Trophoblast cell (in vitro differentiated cells and primary cell): ENCODE measurements around the gene JPH4.
A peak's percentile ranks its signal among the peaks of the same experiment; 100 is the strongest.

Experiments used
- DNase-seq, 2 donors: peaks; one replicate each; pipeline ENCODE4 v3.0.0-alpha.2; 2016
- H2AFZ ChIP-seq: 2 replicates; pipeline ENCODE4 v1.6.1; 2013; ENCODE audit warnings: low read length, moderate library complexity, mild to moderate bottlenecking; ENCODE audit not compliant: insufficient read depth, poor library complexity
- H2AK5ac ChIP-seq: 2 replicates; pipeline ENCODE4 v1.6.1; 2013; ENCODE audit warnings: mild to moderate bottlenecking, low read length
- H2BK120ac ChIP-seq: 2 replicates; pipeline ENCODE4 v1.6.1; 2013; ENCODE audit warnings: low read length, mild to moderate bottlenecking, moderate library complexity; ENCODE audit not compliant: insufficient read depth, poor library complexity
- H2BK12ac ChIP-seq: 2 replicates; pipeline ENCODE4 v1.6.1; 2013; ENCODE audit warnings: mild to moderate bottlenecking, low read length, moderate library complexity
- H2BK5ac ChIP-seq: 2 replicates; pipeline ENCODE4 v1.6.1; 2013; ENCODE audit warnings: low read length, low read depth, moderate library complexity, mild to moderate bottlenecking; ENCODE audit not compliant: poor library complexity
- H3K14ac ChIP-seq: 2 replicates; pipeline ENCODE4 v1.6.1; 2013; ENCODE audit warnings: mild to moderate bottlenecking, low read length
- H3K18ac ChIP-seq: 2 replicates; pipeline ENCODE4 v1.6.1; 2013; ENCODE audit warnings: mild to moderate bottlenecking, low read length
- H3K23ac ChIP-seq: 2 replicates; pipeline ENCODE4 v1.6.1; 2013; ENCODE audit warnings: low read length
- H3K27ac ChIP-seq: 2 replicates; pipeline ENCODE4 v1.5.1; 2013; ENCODE audit warnings: low read depth, mild to moderate bottlenecking, inconsistent platforms, low read length, moderate library complexity
- H3K27me3 ChIP-seq: 2 replicates; pipeline ENCODE4 v1.6.1; 2013; ENCODE audit warnings: inconsistent platforms, mild to moderate bottlenecking, low read length, moderate library complexity; ENCODE audit not compliant: insufficient read depth
- H3K36me3 ChIP-seq, 2 experiments: 1 replicate in 1 of 2; 2 replicates in 1 of 2; pipeline ENCODE4 v1.6.1; 2013; ENCODE audit warnings: low read length in 2 of 2, mild to moderate bottlenecking in 2 of 2, moderate library complexity in 1 of 2; ENCODE audit not compliant: insufficient read depth in 2 of 2, control insufficient read depth in 1 of 2
- H3K4ac ChIP-seq: 2 replicates; pipeline ENCODE4 v1.6.1; 2013; ENCODE audit warnings: low read depth, mild to moderate bottlenecking, low read length, moderate library complexity
- H3K4me1 ChIP-seq, 2 experiments: 1 replicate in 1 of 2; 2 replicates in 1 of 2; pipeline ENCODE4 v1.6.1; 2013; ENCODE audit warnings: low read length in 2 of 2, mild to moderate bottlenecking in 2 of 2, moderate library complexity in 1 of 2; ENCODE audit not compliant: insufficient read depth in 2 of 2, control insufficient read depth in 1 of 2
- H3K4me2 ChIP-seq: 2 replicates; pipeline ENCODE4 v1.6.1; 2013; ENCODE audit warnings: inconsistent platforms, mild to moderate bottlenecking, low read length, moderate library complexity
- H3K4me3 ChIP-seq: 2 replicates; pipeline ENCODE4 v1.5.1; 2013; ENCODE audit warnings: mild to moderate bottlenecking, low read depth, low read length, inconsistent platforms
- H3K79me1 ChIP-seq: one replicate; pipeline ENCODE4 v1.6.1; 2013; ENCODE audit warnings: low read length
- H3K79me2 ChIP-seq: 2 replicates; pipeline ENCODE4 v1.6.1; 2013; ENCODE audit warnings: low read length, mild to moderate bottlenecking; ENCODE audit not compliant: control insufficient read depth, insufficient read depth, poor library complexity
- H3K9ac ChIP-seq: 2 replicates; pipeline ENCODE4 v1.6.1; 2013; ENCODE audit warnings: mild to moderate bottlenecking, low read length
- H3K9me3 ChIP-seq: 2 replicates; pipeline ENCODE4 v1.6.1; 2013; ENCODE audit warnings: low read depth, mild to moderate bottlenecking, control low read depth, inconsistent platforms, low read length; ENCODE audit not compliant: insufficient read depth
- H4K12ac ChIP-seq: 2 replicates; pipeline ENCODE4 v1.6.1; 2013; ENCODE audit warnings: low read depth, mild to moderate bottlenecking, low read length, moderate library complexity
- H4K8ac ChIP-seq: 2 replicates; pipeline ENCODE4 v1.6.1; 2013; ENCODE audit warnings: low read depth, mild to moderate bottlenecking, low read length, moderate library complexity
- H4K91ac ChIP-seq: one replicate; pipeline ENCODE4 v1.6.1; 2013; ENCODE audit warnings: low read depth, mild to moderate bottlenecking, low read length, moderate library complexity
- WGBS: extraction: QIAGEN DNeasy Blood & Tissue Kit; methylation state at CpG from one replicate; pipeline ENCODE4 v1.1.7; 2013; ENCODE audit warnings: missing lambda C conversion rate; ENCODE audit not compliant: insufficient read length, insufficient coverage; ENCODE audit errors: extremely low coverage; 5-methylcytosine and 5-hydroxymethylcytosine counted together

Gene JPH4

GRCh38 chr14:23564181-23564812, 14.3 kb downstream of the JPH4 start:
- H4K91ac ChIP-seq = no peak overlapping the region
- peaks cover 7% of the 10 kb centered on the region for H3K79me1 ChIP-seq
- H2BK120ac ChIP-seq = no peak overlapping the region
- no peak overlapping the region for H2AK5ac ChIP-seq
- no peaks in the 10 kb centered on the region for H3K27me3 ChIP-seq
- no peak overlapping the region for H2AFZ ChIP-seq
- no peak overlapping the region for H3K9ac ChIP-seq
- no peak overlapping the region for H3K23ac ChIP-seq
- peaks cover 5 to 8% of the 10 kb centered on the region in 2 experiments for H3K4me1 ChIP-seq
- no peak overlapping the region for H3K4ac ChIP-seq
- WGBS = no CpG with 5 or more reads among the region's 13 CpGs
- no peak overlapping the region for H3K4me2 ChIP-seq
- H4K12ac ChIP-seq = no peak overlapping the region
- peaks cover 57 to 62% of the 10 kb centered on the region in 2 experiments for H3K36me3 ChIP-seq
- no peak overlapping the region for H2BK5ac ChIP-seq
- no peak overlapping the region for H3K4me3 ChIP-seq
- peaks cover 7% of the 10 kb centered on the region for H3K9me3 ChIP-seq
- H2BK12ac ChIP-seq = no peak overlapping the region
- H3K18ac ChIP-seq = no peak overlapping the region
- H3K14ac ChIP-seq = no peak overlapping the region
- peaks cover 5% of the 10 kb centered on the region for H3K79me2 ChIP-seq
- no peak overlapping the region for H4K8ac ChIP-seq
- no peak overlapping the region for H3K27ac ChIP-seq
- no peak for DNase-seq

GRCh38 chr14:23563473-23564180, 15.0 kb downstream of the JPH4 start:
- Histone ChIP-seq H3K14ac (no peak overlapping the region), H2AFZ (no peak overlapping the region), H3K4me1 (peaks cover 4 to 5% of the 10 kb centered on the region in 2 experiments), H3K18ac (no peak overlapping the region), H4K91ac (no peak overlapping the region), H2BK5ac (no peak overlapping the region), H3K79me1 (peaks cover 7% of the 10 kb centered on the region), H3K4me3 (peak overlapping the region; percentile 10), H3K4me2 (no peak overlapping the region), H3K4ac (no peak overlapping the region), H3K27me3 (no peaks in the 10 kb centered on the region), H3K23ac (no peak overlapping the region), H3K9ac (no peak overlapping the region), H3K9me3 (peaks cover 7% of the 10 kb centered on the region), H4K12ac (no peak overlapping the region), H3K27ac (no peak overlapping the region), H3K36me3 (peaks cover 62 to 68% of the 10 kb centered on the region in 2 experiments), H2AK5ac (no peak overlapping the region), H2BK12ac (no peak overlapping the region), H2BK120ac (no peak overlapping the region), H4K8ac (no peak overlapping the region), H3K79me2 (peaks cover 5% of the 10 kb centered on the region)
- DNase-seq = peak; percentile 40 to 60
- WGBS = no CpG with 5 or more reads among the region's 14 CpGs

DNA sequence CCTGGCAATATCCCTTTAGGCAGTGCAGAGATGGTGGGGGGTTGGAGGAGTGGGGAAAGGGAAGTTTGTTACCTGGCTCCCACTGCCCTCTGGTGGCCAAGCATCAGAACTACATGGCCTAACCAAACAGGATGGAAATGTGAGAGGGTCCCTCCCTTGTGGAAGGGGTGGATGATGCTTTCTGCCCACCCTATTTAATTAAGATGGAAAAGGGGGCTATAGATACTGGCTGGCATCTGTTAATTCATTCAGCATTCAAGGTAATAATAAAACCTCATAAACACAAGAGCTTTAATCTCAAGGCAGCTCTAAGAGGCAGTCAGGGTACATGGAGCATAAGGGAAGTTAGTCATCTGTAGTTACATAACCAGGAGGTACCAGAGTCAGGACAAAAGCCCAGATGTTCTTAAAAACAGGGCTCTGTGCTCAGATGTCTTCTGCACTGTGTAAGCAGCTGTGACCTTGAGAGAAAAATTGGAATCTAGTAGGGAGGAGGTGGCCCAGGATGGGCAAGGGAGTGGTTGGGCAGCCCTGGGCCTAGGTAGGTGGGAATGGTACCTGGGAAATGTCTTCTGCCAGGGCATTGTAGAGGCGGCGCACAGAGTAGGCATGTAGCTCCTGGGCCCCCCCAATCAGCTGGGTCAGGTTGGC, 15.6 kb downstream of the JPH4 start:
- Histone ChIP-seq H4K12ac (no peak overlapping the region), H3K79me1 (peaks cover 7% of the 10 kb centered on the region), H3K9me3 (peaks cover 7% of the 10 kb centered on the region), H3K27ac (no peak overlapping the region), H3K23ac (no peak overlapping the region), H3K4ac (no peak overlapping the region), H3K79me2 (peaks cover 5% of the 10 kb centered on the region), H2AK5ac (no peak overlapping the region), H3K4me2 (no peak overlapping the region), H3K9ac (no peak overlapping the region), H2AFZ (no peak overlapping the region), H3K4me1 (peaks cover 4 to 5% of the 10 kb centered on the region in 2 experiments), H3K18ac (no peak overlapping the region), H2BK12ac (no peak overlapping the region), H2BK120ac (no peak overlapping the region), H4K91ac (no peak overlapping the region), H4K8ac (no peak overlapping the region), H3K27me3 (no peaks in the 10 kb centered on the region), H3K36me3 (peaks cover 66 to 74% of the 10 kb centered on the region in 2 experiments), H2BK5ac (no peak overlapping the region), H3K14ac (no peak overlapping the region), H3K4me3 (peak overlapping the region; percentile 10)
- no CpG with 5 or more reads among the region's 2 CpGs for WGBS
- DNase-seq = peak in 1 of 2 donors; percentile 59

DNA sequence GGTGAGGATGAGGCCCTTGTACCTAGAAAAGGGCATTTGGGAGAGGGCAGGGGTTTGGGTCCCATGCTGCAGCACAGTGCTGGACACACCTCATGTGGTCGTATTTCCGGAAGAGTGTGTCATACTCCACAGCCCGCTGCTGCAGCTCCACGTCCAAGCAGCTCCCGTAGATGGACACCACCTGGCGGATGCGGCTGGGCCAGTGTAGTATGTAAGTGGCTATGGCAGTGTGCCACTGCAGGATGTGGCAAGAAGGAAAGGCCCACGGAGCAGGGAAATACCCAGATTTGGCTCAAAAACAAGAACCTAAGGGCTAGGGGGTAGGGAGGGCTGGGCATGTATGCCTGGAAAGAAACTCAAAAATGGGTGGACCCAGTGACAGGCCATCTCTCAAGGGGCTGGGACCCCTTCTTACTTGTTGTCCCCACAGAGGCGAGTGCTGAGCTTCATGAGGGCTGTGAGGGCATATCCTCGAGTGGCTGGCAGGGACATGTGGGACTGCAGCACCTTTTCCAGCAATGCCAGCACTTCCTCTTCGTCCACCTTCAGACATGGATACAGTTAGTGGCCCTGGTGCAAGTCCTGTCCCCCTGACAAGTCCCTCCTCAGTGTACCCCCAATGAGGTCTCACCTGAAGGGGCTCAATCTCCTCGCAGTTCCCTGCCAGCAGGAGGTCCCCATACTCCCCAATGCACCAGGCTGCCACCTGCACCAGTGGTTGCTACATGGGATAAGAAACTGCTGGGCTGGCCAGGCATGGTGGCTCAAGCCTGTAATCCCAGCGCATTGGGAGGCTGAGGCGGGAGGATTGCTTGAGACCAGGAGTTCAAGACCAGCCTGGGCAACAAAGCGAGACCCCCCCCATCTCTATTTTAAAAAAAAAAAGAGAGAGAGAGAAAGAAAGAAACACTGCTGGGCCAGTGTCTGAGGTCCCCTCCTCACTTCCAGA, 16.4 kb downstream of the JPH4 start:
- H2AK5ac ChIP-seq = no peak overlapping the region
- H2AFZ ChIP-seq = no peak overlapping the region
- H3K4me3 ChIP-seq = peak overlapping the region; percentile 25
- H3K4me1 ChIP-seq = peaks cover 4 to 5% of the 10 kb centered on the region in 2 experiments
- H2BK120ac ChIP-seq = no peak overlapping the region
- no peak overlapping the region for H3K14ac ChIP-seq
- no peak overlapping the region for H3K23ac ChIP-seq
- peaks cover 3% of the 10 kb centered on the region for H3K79me2 ChIP-seq
- H3K9ac ChIP-seq = no peak overlapping the region
- no peak overlapping the region for H4K91ac ChIP-seq
- H4K12ac ChIP-seq = no peak overlapping the region
- H2BK12ac ChIP-seq = no peak overlapping the region
- no peak overlapping the region for H2BK5ac ChIP-seq
- H3K4me2 ChIP-seq = no peak overlapping the region
- H3K4ac ChIP-seq = no peak overlapping the region
- WGBS = no CpG with 5 or more reads among the region's 15 CpGs
- H4K8ac ChIP-seq = no peak overlapping the region
- H3K9me3 ChIP-seq = peaks cover 7% of the 10 kb centered on the region
- H3K27me3 ChIP-seq = no peaks in the 10 kb centered on the region
- DNase-seq = no peak
- H3K27ac ChIP-seq = no peak overlapping the region
- peaks cover 66 to 75% of the 10 kb centered on the region in 2 experiments for H3K36me3 ChIP-seq
- no peak overlapping the region for H3K18ac ChIP-seq
- H3K79me1 ChIP-seq = peaks cover 3% of the 10 kb centered on the region
